Measurements from ENCODE around the gene CEP41.

- TF ChIP-seq CTCF (optimal IDR thresholded peaks at IDR 0.05 in 1 of 3, IDR thresholded peaks at IDR 0.05 in 1 of 3, conservative IDR thresholded peaks at IDR 0.05 in 1 of 3; ENCODE audit: extremely low read depth in 1 of 3, insufficient read depth in 2 of 3, low read length in 3 of 3) (no peak), EZH2 (IDR thresholded peaks at IDR 0.05; ENCODE audit: low read length) (no peak)
Observed at GRCh38 chr7:130366564-130366963, 74.3 kb downstream of the CEP41 start.
